HepG2 (cell line): ENCODE measurements around the gene LRP5. TPM values are rescaled to one million over a fixed set of nuclear protein-coding genes. Genes with fewer than 3 reads are reported as not detected.

Experiments used
- AHDC1 ChIP-seq: sonication (generic); formaldehyde crosslinking; IDR thresholded peaks from 2 replicates; pipeline ENCODE4 v1.5.1; 2020; ENCODE audit warnings: mild to moderate bottlenecking, missing genetic modification reagents, borderline replicate concordance
- GLI4 ChIP-seq: sonication (generic); formaldehyde crosslinking; IDR thresholded peaks from 2 replicates; pipeline ENCODE4 v1.5.1; 2020; ENCODE audit warnings: missing genetic modification reagents, mild to moderate bottlenecking, moderate library complexity, borderline replicate concordance
- HOMEZ ChIP-seq: IDR thresholded peaks from 2 replicates; pipeline ENCODE4 v1.6.1; 2016; ENCODE audit warnings: low read depth
- HOXA5 ChIP-seq: sonication (generic); formaldehyde crosslinking; IDR thresholded peaks from 2 replicates; pipeline ENCODE4 v1.4.0; 2020; ENCODE audit warnings: missing genetic modification reagents
- NAIF1 ChIP-seq: sonication (generic); formaldehyde crosslinking; IDR thresholded peaks from 2 replicates; pipeline ENCODE4 v1.5.0; 2020; ENCODE audit warnings: mild to moderate bottlenecking, missing genetic modification reagents, borderline replicate concordance
- SOX13 ChIP-seq, 3 experiments: fragments of 450-650 bp in 1 of 3; sonication (generic) in 1 of 3; formaldehyde crosslinking in 1 of 3; IDR thresholded peaks in 2 of 3; conservative IDR thresholded peaks in 1 of 3; 2 replicates each; pipeline versions ENCODE4 v1.5.0 to v1.6.1; 2016 to 2020; ENCODE audit warnings: antibody characterized with exemption in 1 of 3, mild to moderate bottlenecking in 1 of 3, missing compliant biosample characterization in 1 of 3, missing genetic modification reagents in 1 of 3, moderate library complexity in 1 of 3
- U2AF1 ChIP-seq: fragments of 200-400 bp; formaldehyde crosslinking; optimal IDR thresholded peaks from 2 replicates; pipeline ENCODE3; 2017; ENCODE audit warnings: mild to moderate bottlenecking, low read depth, low read length
- ZBTB38 ChIP-seq: sonication (generic); formaldehyde crosslinking; IDR thresholded peaks from 2 replicates; pipeline ENCODE4 v1.5.1; 2020; ENCODE audit warnings: mild to moderate bottlenecking, missing genetic modification reagents
- ZFP41 ChIP-seq: sonication (generic); formaldehyde crosslinking; IDR thresholded peaks from 2 replicates; pipeline ENCODE4 v1.4.0; 2020; ENCODE audit warnings: mild to moderate bottlenecking, missing genetic modification reagents, borderline replicate concordance
- ZFP91 ChIP-seq: sonication (generic); formaldehyde crosslinking; IDR thresholded peaks from 2 replicates; pipeline ENCODE4 v1.9.0; 2022; ENCODE audit warnings: missing genetic modification reagents, mild to moderate bottlenecking, borderline replicate concordance
- ZNF296 ChIP-seq: sonication (generic); formaldehyde crosslinking; conservative IDR thresholded peaks from 2 replicates; pipeline ENCODE4 v1.5.0; 2020; ENCODE audit warnings: mild to moderate bottlenecking, missing genetic modification reagents
- ZNF354B ChIP-seq: sonication (generic); formaldehyde crosslinking; IDR thresholded peaks from 2 replicates; pipeline ENCODE4 v1.8.0; 2022; ENCODE audit warnings: mild to moderate bottlenecking, missing genetic modification reagents
- ZNF460 ChIP-seq: sonication (generic); formaldehyde crosslinking; IDR thresholded peaks from 2 replicates; pipeline ENCODE4 v1.5.1; 2020; ENCODE audit warnings: missing genetic modification reagents, mild to moderate bottlenecking, borderline replicate concordance
- ZNF672 ChIP-seq: sonication (generic); formaldehyde crosslinking; IDR thresholded peaks from 2 replicates; pipeline ENCODE4 v1.8.1; 2022; ENCODE audit warnings: missing genetic modification reagents
- ZNF691 ChIP-seq: sonication (generic); formaldehyde crosslinking; IDR thresholded peaks from 2 replicates; pipeline ENCODE4 v1.4.0; 2020; ENCODE audit warnings: missing genetic modification reagents, low read depth, mild to moderate bottlenecking, borderline replicate concordance
- ZNF782 ChIP-seq: sonication (generic); formaldehyde crosslinking; IDR thresholded peaks from 2 replicates; pipeline ENCODE4 v1.4.0; 2020; ENCODE audit warnings: missing genetic modification reagents, mild to moderate bottlenecking, borderline replicate concordance
- polyA plus RNA-seq, 8 experiments: library from polyadenylated mRNA; depleted of rRNA in 3 of 8; stranded (reverse) in 7 of 8; unstranded in 1 of 8; fragments of >200 nt; fragmentation: Illumina TruSeq in 4 of 8; extraction: Trizol in 4 of 8; gene quantifications; 2 replicates each; pipeline versions ENCODE4 v1.2.1 to v1.2.3, GENCODE V29; 2011 to 2016; ENCODE audit warnings: low read depth in 4 of 8, missing spikeins in 1 of 8, mixed read lengths in 1 of 8; ENCODE audit not compliant: insufficient read depth in 1 of 8
- total RNA-seq, 5 experiments: library from RNA; depleted of rRNA; stranded (reverse); fragments of >200 nt; fragmentation: Illumina TruSeq; extraction: Trizol; gene quantifications; 2 replicates each; pipeline ENCODE4 v1.2.3, GENCODE V29; 2016; ENCODE audit warnings: low read depth in 1 of 5

LRP5 gene
- total and polyA plus RNA-seq, 2 of the 13 experiments (the other 11 are each of a cell fraction or from before 2014, with no cell fraction given) = 40.4 to 64.0 TPM

- no peak for TF ChIP-seq AHDC1 (CRISPR knock-in tag)
- TF ChIP-seq ZNF691 = no peak
- TF ChIP-seq HOXA5 = no peak
- TF ChIP-seq ZNF296 (CRISPR knock-in tag) = no peak
- TF ChIP-seq ZBTB38 (CRISPR knock-in tag) = peak; percentile 62; the same call in 1 of the 2 replicates
- TF ChIP-seq ZFP91 (CRISPR knock-in tag) = peak; percentile 62; the same call in 1 of the 2 replicates
- no peak for TF ChIP-seq ZFP41
- no peak for TF ChIP-seq HOMEZ (CRISPR knock-in tag)
- TF ChIP-seq NAIF1 (CRISPR knock-in tag) = 0 out of 2 replicates have a peak, but pooled peaks have one; percentile 10
- TF ChIP-seq ZNF672 (CRISPR knock-in tag) = no peak
- TF ChIP-seq ZNF354B = no peak
- TF ChIP-seq GLI4 = no peak
- TF ChIP-seq ZNF460 (CRISPR knock-in tag) = no peak
- no peak for TF ChIP-seq ZNF782
- TF ChIP-seq U2AF1 = no peak
- no peak for TF ChIP-seq SOX13 (IDR thresholded peaks at IDR 0.05)
- TF ChIP-seq SOX13 (CRISPR knock-in tag; conservative IDR thresholded peaks at IDR 0.05 in 1 of 2, IDR thresholded peaks at IDR 0.05 in 1 of 2) = no peak
These were observed 68.6 kb downstream of the LRP5 start (continued) for GRCh38 chr11:68380786-68381622.
